IPS DF 6.9 (cell line): ENCODE measurements around the gene OTOS.

Experiments used
- DNase-seq: peaks from one replicate; pipeline ENCODE4 v3.0.0-alpha.2; 2013; ENCODE audit warnings: low read depth, low spot score
- H3K27ac ChIP-seq: one replicate; pipeline ENCODE4 v1.5.1; 2013; ENCODE audit warnings: low read length, control low read depth
- H3K27me3 ChIP-seq: 2 replicates; pipeline ENCODE4 v1.6.1; 2013; ENCODE audit warnings: mild to moderate bottlenecking, low read length; ENCODE audit not compliant: control insufficient read depth, insufficient read depth
- H3K36me3 ChIP-seq: 2 replicates; pipeline ENCODE4 v1.6.1; 2013; ENCODE audit warnings: low read length; ENCODE audit not compliant: control insufficient read depth, insufficient read depth
- H3K4me1 ChIP-seq: 2 replicates; pipeline ENCODE4 v1.6.1; 2013; ENCODE audit warnings: low read length; ENCODE audit not compliant: control insufficient read depth, insufficient read depth
- H3K4me3 ChIP-seq: 2 replicates; pipeline ENCODE4 v1.5.1; 2013; ENCODE audit warnings: mild to moderate bottlenecking, low read length
- H3K9me3 ChIP-seq: 2 replicates; pipeline ENCODE4 v1.6.1; 2013; ENCODE audit warnings: low read length, inconsistent platforms; ENCODE audit not compliant: control insufficient read depth, insufficient read depth
- WGBS: extraction: QIAGEN DNeasy Blood & Tissue Kit; methylation state at CpG from one replicate; pipeline ENCODE4 v1.1.7; 2013; ENCODE audit warnings: mixed read lengths, missing lambda C conversion rate; ENCODE audit not compliant: insufficient read length, insufficient coverage; 5-methylcytosine and 5-hydroxymethylcytosine counted together

OTOS gene

GRCh38 chr2:240153418-240153817 lies 13.0 kb upstream of the OTOS start:
- DNase-seq = no peak
- Histone ChIP-seq H3K27ac (no peak overlapping the region), H3K4me3 (no peak overlapping the region), H3K4me1 (peaks cover 3% of the 10 kb centered on the region; the same call in 1 of the 2 replicates), H3K9me3 (no peaks in the 10 kb centered on the region), H3K27me3 (no peaks in the 10 kb centered on the region), H3K36me3 (no peaks in the 10 kb centered on the region)
- no CpG with 5 or more reads among the region's 3 CpGs for WGBS

- no CpG with 5 or more reads among the region's 15 CpGs for WGBS
- Histone ChIP-seq H3K27ac (no peak overlapping the region), H3K27me3 (no peaks in the 10 kb centered on the region), H3K4me3 (no peak overlapping the region), H3K9me3 (no peaks in the 10 kb centered on the region), H3K36me3 (no peaks in the 10 kb centered on the region), H3K4me1 (peaks cover 3% of the 10 kb centered on the region; the same call in 1 of the 2 replicates)
- DNase-seq = no peak
These were observed 11.1 kb upstream of the OTOS start for GRCh38 chr2:240151477-240152031.

- Histone ChIP-seq H3K36me3 (no peaks in the 10 kb centered on the region), H3K27ac (no peak overlapping the region), H3K4me1 (peaks cover 3% of the 10 kb centered on the region; the same call in 1 of the 2 replicates), H3K9me3 (no peaks in the 10 kb centered on the region), H3K4me3 (no peak overlapping the region), H3K27me3 (no peaks in the 10 kb centered on the region)
- DNase-seq = peak; percentile 55
- no CpG with 5 or more reads among the region's 12 CpGs for WGBS
These were observed 9.7 kb upstream of the OTOS start for GRCh38 chr2:240149943-240150784.

GRCh38 chr2:240147911-240148587 lies 7.6 kb upstream of the OTOS start:
- no peak for DNase-seq
- H3K27ac ChIP-seq = no peak overlapping the region
- H3K9me3 ChIP-seq = no peaks in the 10 kb centered on the region
- no peak overlapping the region for H3K4me3 ChIP-seq
- WGBS = no CpG with 5 or more reads among the region's 20 CpGs
- H3K27me3 ChIP-seq = no peaks in the 10 kb centered on the region
- H3K4me1 ChIP-seq = peaks cover 3% of the 10 kb centered on the region
- H3K36me3 ChIP-seq = no peaks in the 10 kb centered on the region

- H3K27me3 ChIP-seq = no peaks in the 10 kb centered on the region
- H3K9me3 ChIP-seq = no peaks in the 10 kb centered on the region
- H3K36me3 ChIP-seq = no peaks in the 10 kb centered on the region
- H3K4me1 ChIP-seq = peaks cover 3% of the 10 kb centered on the region
- no peak overlapping the region for H3K4me3 ChIP-seq
- no peak overlapping the region for H3K27ac ChIP-seq
- no peak for DNase-seq
- WGBS = no CpG with 5 or more reads among the region's 5 CpGs
These were observed 6.9 kb upstream of the OTOS start for GRCh38 chr2:240147382-240147781.

GRCh38 chr2:240146627-240147278 lies 6.3 kb upstream of the OTOS start:
- no peak for DNase-seq
- no peaks in the 10 kb centered on the region for H3K9me3 ChIP-seq
- H3K4me3 ChIP-seq = no peak overlapping the region
- no peaks in the 10 kb centered on the region for H3K36me3 ChIP-seq
- H3K27me3 ChIP-seq = no peaks in the 10 kb centered on the region
- H3K4me1 ChIP-seq = peaks cover 3% of the 10 kb centered on the region
- no CpG with 5 or more reads among the region's 12 CpGs for WGBS
- H3K27ac ChIP-seq = no peak overlapping the region

- no peak overlapping the region for H3K27ac ChIP-seq
- DNase-seq = no peak
- no peaks in the 10 kb centered on the region for H3K9me3 ChIP-seq
- no peak overlapping the region for H3K4me3 ChIP-seq
- no CpG with 5 or more reads among the region's 10 CpGs for WGBS
- H3K27me3 ChIP-seq = no peaks in the 10 kb centered on the region
- peaks cover 3% of the 10 kb centered on the region for H3K4me1 ChIP-seq
- H3K36me3 ChIP-seq = no peaks in the 10 kb centered on the region
These were observed 5.7 kb upstream of the OTOS start for GRCh38 chr2:240146141-240146561.

GRCh38 chr2:240145461-240145860 lies 5.0 kb upstream of the OTOS start:
- no CpG with 5 or more reads among the region's 13 CpGs for WGBS
- Histone ChIP-seq H3K27me3 (no peaks in the 10 kb centered on the region), H3K36me3 (no peaks in the 10 kb centered on the region), H3K27ac (no peak overlapping the region), H3K9me3 (no peaks in the 10 kb centered on the region), H3K4me1 (peaks cover 3% of the 10 kb centered on the region), H3K4me3 (no peak overlapping the region)
- DNase-seq = no peak

GRCh38 chr2:240144649-240145261 lies 4.3 kb upstream of the OTOS start:
- H3K4me3 ChIP-seq = no peak overlapping the region
- no peaks in the 10 kb centered on the region for H3K9me3 ChIP-seq
- no peaks in the 10 kb centered on the region for H3K36me3 ChIP-seq
- no CpG with 5 or more reads among the region's 20 CpGs for WGBS
- no peaks in the 10 kb centered on the region for H3K27me3 ChIP-seq
- H3K27ac ChIP-seq = no peak overlapping the region
- no peak for DNase-seq
- peaks cover under 1% of the 10 kb centered on the region; the same call in 1 of the 2 replicates for H3K4me1 ChIP-seq
